Globus pallidus (tissue), 1 donor: Measurements from ENCODE around the gene EYS.
"Not testable (repeated sequence)": the region's sequence is repeated elsewhere in the genome, so short reads cannot be mapped to it uniquely, and the experiment has no call there.

ENCODE experiments used
- DNase-seq: peaks from one replicate; pipeline ENCODE4 v3.0.0-alpha.2; 2015; ENCODE audit warnings: low spot score

The EYS gene

DNA sequence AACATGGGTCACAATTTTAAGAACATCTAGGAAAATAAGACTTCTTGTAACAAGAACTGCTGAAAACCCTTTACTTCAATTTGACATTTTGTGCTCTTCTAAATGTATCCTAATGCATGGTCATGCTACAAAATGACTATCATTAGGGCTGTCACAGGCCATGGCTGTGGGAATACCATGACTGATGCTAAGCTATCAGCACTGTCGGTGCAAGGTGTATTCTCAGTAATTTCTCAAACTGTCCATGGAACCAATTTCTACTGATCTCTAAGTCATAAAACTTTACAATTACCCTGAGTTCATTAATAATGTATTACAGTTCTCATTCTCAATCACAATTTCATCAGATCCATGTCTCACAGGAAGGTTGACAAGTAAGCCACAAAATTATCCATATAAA is 625.3 kb downstream of the EYS start:
- DNase-seq: no peak

- DNase-seq: no peak
Observed at GRCh38 chr6:65075705-65076230, 631.3 kb downstream of the EYS start.

GRCh38 chr6:65072500-65072899 is 634.5 kb downstream of the EYS start:
- no peak for DNase-seq

DNA sequence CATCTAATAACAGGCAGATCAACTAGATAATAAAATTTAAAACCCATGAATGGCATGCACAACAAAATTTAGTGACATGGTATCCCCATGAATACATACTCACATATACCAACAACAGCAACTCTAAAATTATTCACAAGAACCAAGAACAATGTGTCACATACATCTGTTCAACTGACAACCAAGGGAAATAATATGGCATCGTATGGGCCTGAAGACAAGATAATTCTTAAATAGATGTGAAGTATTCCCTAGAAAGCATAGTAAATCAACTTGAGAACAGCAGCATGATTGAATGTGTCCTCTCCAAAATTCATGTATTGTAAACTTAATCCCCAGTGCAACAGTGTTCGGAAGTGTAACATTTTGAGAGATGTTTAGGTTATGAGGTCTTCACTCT is 635.5 kb downstream of the EYS start:
- no peak for DNase-seq

DNA sequence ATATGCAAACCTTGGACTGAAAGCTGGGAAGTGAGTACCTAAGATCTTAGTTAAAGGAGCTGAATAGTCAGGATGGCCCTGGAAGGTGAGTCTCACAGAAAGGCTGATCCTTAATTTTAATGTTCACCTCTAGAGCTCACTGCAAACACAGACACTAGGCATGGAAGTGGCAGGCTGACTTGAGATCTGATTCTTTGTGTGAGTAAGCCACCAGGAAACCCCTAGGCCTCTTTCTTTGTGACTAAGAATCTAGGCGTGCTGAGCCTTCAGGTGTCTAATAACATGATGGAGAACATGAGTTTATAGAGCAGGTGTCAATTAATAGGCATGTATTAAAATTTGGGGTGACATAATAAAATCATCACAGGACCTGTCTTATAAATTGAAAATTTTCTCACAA is 642.2 kb downstream of the EYS start:
- DNase-seq: no peak

DNA sequence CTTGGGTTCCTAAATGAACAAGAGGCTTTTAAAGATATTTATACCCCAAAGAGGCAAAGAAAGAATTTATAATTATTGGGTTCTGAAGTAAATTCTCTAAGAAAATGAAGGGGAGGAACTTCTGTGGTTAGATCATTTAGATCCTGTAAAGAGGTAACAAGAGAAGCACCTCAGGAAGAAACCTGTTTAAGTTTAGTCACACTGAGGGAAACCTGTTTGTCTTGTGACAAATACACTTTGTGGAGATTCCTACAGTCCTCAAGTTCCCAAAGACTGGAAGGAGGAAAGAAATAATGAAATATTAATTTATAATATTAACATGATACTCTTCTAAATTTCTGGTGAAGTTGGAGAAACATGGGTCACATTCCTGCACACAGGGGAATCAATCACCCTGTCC is 647.5 kb downstream of the EYS start:
- DNase-seq: no peak

DNA sequence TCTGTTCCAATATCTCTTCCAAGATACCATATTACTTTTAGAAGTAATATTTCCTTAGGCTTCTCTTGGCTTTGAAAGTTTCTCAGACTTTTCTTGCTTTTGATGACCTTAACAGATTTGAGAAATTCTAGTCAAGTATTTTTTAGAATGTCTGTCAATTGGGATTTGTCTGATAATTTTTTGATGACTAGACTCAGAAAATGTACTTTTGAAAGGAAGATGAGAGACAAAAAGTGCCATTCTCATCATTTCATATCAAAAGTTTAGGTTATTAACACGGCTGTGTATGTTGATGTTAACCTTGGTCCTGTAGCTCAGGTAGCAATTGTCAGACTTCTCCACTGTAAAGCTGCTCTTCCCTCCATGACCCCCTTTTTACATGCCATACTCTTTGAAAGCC is 651.5 kb downstream of the EYS start:
- DNase-seq: no peak

DNA sequence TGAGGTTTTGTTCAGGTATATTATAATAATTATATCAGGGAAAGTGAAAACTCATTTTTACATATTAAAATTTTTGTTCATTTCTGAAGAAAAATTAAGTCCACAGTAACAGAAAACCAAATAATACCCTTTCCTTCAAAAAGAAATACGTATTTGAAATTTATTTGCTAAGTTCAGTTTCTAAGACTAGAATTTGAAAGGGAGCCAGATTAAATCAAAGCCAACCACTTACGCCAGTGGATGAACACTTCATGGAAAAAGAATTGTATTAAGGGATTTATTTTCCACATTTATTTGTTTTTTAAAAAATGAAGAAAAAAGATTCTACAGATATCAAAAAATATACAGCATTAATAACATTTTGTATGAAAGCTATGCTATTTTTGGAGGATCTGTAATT is 654.4 kb downstream of the EYS start:
- DNase-seq: no peak

DNA sequence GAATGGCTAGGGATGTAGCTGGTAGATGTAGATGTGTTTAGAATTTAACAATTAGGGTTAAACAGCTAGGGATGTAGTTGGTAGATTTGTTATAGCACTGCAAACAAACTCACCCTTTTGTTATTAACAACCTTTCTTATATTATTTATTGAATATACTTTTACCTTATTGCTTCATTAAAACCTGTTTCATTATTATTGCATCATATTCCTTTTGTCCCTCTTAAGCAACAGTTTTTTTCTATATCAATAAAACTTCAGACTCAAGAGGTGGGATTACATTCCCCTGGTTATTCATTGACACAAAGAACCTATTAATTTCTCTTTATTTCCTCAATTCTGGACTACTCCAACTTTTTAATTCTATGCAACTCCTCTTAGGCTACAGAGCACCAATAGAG is 661.2 kb downstream of the EYS start:
- DNase-seq: no peak

GRCh38 chr6:65014006-65014405 is 693.0 kb downstream of the EYS start:
- no peak for DNase-seq

GRCh38 chr6:65006788-65007187 is 700.2 kb downstream of the EYS start:
- no peak for DNase-seq

DNA sequence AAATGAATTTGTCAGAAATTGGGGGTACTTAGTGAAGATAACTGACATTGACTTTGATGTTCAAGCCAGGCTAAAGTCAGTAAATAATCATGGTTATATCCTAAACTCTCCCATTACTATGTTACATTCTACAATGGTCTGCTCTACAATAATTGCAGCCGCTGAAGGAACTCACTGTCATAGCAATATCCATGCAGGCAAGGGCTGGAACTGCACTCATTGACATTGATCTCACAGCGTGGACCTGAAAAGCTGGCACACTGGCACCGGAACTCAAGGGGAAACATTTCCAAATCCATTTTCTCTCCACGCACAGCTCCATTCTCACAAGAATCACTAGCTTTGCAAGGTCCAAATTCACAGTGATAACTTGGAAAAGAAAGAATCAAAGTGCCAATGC is 702.7 kb downstream of the EYS start:
- no peak for DNase-seq

GRCh38 chr6:65002882-65003281 is 704.1 kb downstream of the EYS start:
- DNase-seq: not testable (repeated sequence)

GRCh38 chr6:65000815-65001214 is 706.2 kb downstream of the EYS start:
- DNase-seq: no peak

- DNase-seq: no peak
Observed at GRCh38 chr6:64998204-64998603, 708.8 kb downstream of the EYS start.

- no peak for DNase-seq
Observed at GRCh38 chr6:64996301-64996700, 710.7 kb downstream of the EYS start.

DNA sequence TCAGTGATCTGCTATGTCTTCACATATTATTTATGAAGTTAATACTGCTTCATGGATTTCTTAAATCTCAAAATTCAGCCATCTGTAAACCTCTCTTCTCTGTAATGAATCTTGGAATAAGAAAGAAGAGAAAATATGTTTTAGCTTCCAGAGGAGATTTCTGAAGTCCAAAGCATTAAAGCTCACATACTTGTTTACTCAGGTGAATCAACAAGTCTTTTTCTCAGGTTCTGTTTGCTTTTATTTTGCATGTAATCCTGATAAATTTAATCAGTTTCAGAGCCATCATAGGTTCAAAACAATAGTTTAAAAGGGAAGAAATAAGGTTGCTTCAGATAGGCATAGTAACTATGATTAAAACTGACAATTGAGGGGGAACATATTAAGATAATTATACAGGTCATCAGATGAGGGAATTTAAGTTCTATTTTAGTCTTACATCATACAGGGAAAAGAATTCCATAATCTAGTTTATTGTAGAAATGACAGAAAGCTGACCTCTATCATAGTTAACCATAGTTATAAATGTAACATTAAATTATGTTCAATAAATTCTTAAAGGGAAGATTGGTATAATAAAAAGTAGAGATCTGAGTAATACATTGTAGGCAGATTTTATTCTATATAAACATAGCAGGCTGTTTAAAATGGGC is 716.2 kb downstream of the EYS start:
- DNase-seq: no peak

DNA sequence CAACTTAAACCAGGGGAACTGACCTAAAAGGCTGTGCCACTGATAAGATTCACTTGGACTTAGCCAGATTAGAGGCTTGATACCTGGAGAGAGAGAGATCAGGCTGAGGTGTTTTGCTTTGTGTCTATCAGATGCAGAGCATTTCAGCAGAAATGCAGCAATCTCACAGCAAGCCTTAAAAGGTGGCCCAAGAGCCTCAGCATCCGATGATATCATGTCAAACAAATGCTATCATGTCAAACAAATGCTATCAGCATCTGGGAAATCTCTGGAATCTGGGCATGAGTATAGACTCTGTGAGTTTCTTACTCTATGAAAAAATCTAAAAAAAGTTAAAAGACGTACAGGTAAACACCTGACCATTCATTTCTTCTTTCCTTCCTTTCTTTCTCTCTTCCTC is 718.9 kb downstream of the EYS start:
- no peak for DNase-seq

DNA sequence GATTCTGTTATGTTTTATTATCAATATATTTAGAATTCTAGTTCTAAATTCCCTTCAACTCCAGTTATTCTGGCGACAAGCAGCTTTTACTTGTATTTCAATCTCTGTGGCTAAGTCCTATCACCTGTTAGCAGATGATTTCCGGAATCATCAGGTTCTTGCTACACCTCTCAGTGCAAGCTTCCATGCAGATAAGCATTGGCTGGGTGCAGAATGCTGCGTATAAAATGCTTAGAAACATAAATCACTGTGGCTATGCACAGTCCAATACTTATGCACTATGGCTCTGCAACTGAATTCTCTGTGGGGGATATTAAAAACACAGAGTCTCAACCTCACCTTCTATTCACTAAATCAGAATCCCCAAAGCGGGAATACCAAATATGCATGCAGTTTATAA is 720.0 kb downstream of the EYS start:
- DNase-seq: no peak

DNA sequence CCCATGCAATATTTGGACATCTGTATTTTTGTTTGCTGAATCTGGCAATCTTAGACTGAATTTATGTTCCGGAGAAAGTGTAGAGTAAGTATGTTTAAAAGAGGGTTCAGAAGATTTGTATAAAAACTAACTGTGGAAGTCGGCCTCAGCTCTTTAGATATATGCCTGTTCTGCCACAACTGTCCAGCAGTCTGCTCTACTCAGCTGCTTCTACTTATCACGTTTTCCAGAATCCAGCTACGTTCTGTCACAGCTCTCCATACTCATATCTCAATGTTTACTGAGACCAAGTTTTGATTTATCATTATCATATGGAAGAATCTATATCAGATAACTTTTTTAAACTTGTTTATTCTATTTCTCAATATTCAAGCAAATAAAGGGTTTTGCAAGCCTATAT is 721.3 kb downstream of the EYS start:
- no peak for DNase-seq

GRCh38 chr6:64984948-64985347 is 722.1 kb downstream of the EYS start:
- DNase-seq: no peak

- no peak for DNase-seq
Observed at GRCh38 chr6:64983089-64983488, 723.9 kb downstream of the EYS start.

GRCh38 chr6:64973142-64973541 is 733.9 kb downstream of the EYS start:
- DNase-seq: no peak

GRCh38 chr6:64969139-64969538 is 737.9 kb downstream of the EYS start:
- DNase-seq: no peak
